ENCODE data around the gene DNAJA3.

The DNAJA3 gene

DNA sequence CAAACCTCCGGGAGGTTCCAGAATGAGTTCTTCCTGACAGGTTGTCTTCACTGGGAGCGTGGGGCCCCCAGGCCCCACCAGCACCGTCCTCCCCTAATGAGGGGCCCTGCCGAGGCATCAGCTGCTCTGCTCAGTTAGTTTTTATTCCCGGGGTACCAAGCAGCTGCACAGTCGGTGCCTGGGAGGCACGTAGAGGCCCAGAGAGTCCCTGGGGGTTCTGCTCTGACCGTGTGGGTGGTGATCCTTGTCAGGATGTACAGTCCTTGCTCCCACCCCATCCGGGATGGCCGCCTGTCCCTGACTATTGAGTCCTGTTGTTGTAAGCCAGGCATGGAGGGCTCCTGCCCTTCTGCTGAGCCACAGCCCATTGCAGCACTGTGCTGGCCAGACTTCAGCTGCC is 30.3 kb downstream of the DNAJA3 start:
- H3K4me3 ChIP-seq (ENCODE audit: low read length) = no peak overlapping the region
- H3K9ac ChIP-seq (ENCODE audit: low read length) = no peak overlapping the region
- H3K27me3 ChIP-seq (ENCODE audit: low read depth, low read length) = no peaks in the 10 kb centered on the region
- no peak overlapping the region for H3K27ac ChIP-seq (ENCODE audit: low read length)
- TF ChIP-seq CTCF (IDR thresholded peaks at IDR 0.05; ENCODE audit: low read depth, low read length) (no peak), EZH2phosphoT487 (IDR thresholded peaks at IDR 0.05; ENCODE audit: low read depth) (no peak)
- H4K20me1 ChIP-seq (ENCODE audit: insufficient read depth, low read length) = no peaks in the 10 kb centered on the region
- H3K4me2 ChIP-seq (ENCODE audit: low read length) = no peak overlapping the region
- no peaks in the 10 kb centered on the region for H3K79me2 ChIP-seq (ENCODE audit: low read length)
- H3K4me1 ChIP-seq (ENCODE audit: low read length) = no peaks in the 10 kb centered on the region
- H2AFZ ChIP-seq (ENCODE audit: low read depth, low read length) = no peak overlapping the region
- no peaks in the 10 kb centered on the region for H3K9me3 ChIP-seq (ENCODE audit: insufficient read depth, low read length)
- peaks cover 49% of the 10 kb centered on the region for H3K36me3 ChIP-seq (replicated peaks; ENCODE audit: low read depth, low read length)

GRCh38 chr16:4460936-4461249 is 35.2 kb downstream of the DNAJA3 start:
- H3K4me2 ChIP-seq (ENCODE audit: low read length) = no peak overlapping the region
- TF ChIP-seq EZH2phosphoT487 (IDR thresholded peaks at IDR 0.05; ENCODE audit: low read depth) (no peak), CTCF (IDR thresholded peaks at IDR 0.05; ENCODE audit: low read depth, low read length) (no peak)
- H4K20me1 ChIP-seq (ENCODE audit: insufficient read depth, low read length) = no peaks in the 10 kb centered on the region
- no peaks in the 10 kb centered on the region for H3K4me1 ChIP-seq (ENCODE audit: low read length)
- no peak overlapping the region for H3K4me3 ChIP-seq (ENCODE audit: low read length)
- H3K36me3 ChIP-seq (replicated peaks; ENCODE audit: low read depth, low read length) = peaks cover 47% of the 10 kb centered on the region
- no peak overlapping the region for H2AFZ ChIP-seq (ENCODE audit: low read depth, low read length)
- H3K79me2 ChIP-seq (ENCODE audit: low read length) = no peaks in the 10 kb centered on the region
- H3K9me3 ChIP-seq (ENCODE audit: insufficient read depth, low read length) = no peaks in the 10 kb centered on the region
- no peak overlapping the region for H3K9ac ChIP-seq (ENCODE audit: low read length)
- no peaks in the 10 kb centered on the region for H3K27me3 ChIP-seq (ENCODE audit: low read depth, low read length)
- H3K27ac ChIP-seq (ENCODE audit: low read length) = no peak overlapping the region

GRCh38 chr16:4461250-4462085 is 35.8 kb downstream of the DNAJA3 start:
- Histone ChIP-seq H3K4me2 (ENCODE audit: low read length) (no peak overlapping the region), H2AFZ (ENCODE audit: low read depth, low read length) (no peak overlapping the region), H3K4me1 (ENCODE audit: low read length) (no peaks in the 10 kb centered on the region), H3K79me2 (ENCODE audit: low read length) (no peaks in the 10 kb centered on the region), H3K27ac (ENCODE audit: low read length) (no peak overlapping the region), H3K4me3 (ENCODE audit: low read length) (no peak overlapping the region), H4K20me1 (ENCODE audit: insufficient read depth, low read length) (no peaks in the 10 kb centered on the region), H3K9ac (ENCODE audit: low read length) (no peak overlapping the region), H3K9me3 (ENCODE audit: insufficient read depth, low read length) (no peaks in the 10 kb centered on the region), H3K36me3 (replicated peaks; ENCODE audit: low read depth, low read length) (peaks cover 47% of the 10 kb centered on the region), H3K27me3 (ENCODE audit: low read depth, low read length) (no peaks in the 10 kb centered on the region)
- TF ChIP-seq EZH2phosphoT487 (IDR thresholded peaks at IDR 0.05; ENCODE audit: low read depth) (no peak), CTCF (IDR thresholded peaks at IDR 0.05; ENCODE audit: low read depth, low read length) (no peak)

DNA sequence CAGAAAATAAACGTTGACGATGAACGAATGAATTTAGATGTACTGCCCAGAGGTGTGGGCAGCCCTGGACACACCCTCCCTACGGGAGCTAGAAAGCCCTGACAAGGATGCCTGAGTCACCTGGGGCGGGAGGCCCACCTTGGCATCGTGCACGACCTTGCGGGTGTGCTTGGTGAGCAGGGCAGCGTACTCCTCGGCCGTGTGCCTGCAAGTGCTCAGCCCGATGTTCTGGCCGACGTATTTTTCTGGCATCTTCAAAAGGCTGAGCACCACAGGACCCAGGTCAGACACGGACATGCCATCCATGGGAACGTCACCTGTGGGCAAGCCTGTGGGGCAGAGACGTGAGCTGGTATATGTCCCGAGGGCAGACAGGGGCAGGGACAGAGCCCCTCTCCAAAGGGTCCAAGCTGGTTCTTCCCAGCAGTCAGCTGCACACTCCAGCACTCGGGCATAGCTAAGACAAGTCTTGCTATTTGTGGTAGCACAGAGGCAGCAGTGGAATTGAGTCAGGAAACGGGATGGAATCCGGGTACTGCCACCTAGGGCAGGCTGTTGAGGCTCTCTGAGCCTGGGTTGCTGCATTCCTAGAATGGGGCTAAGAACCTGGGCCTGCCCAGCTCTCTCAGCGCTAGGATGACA is 38.0 kb downstream of the DNAJA3 start:
- no peaks in the 10 kb centered on the region for H3K4me1 ChIP-seq (ENCODE audit: low read length)
- peaks cover 40% of the 10 kb centered on the region for H3K36me3 ChIP-seq (replicated peaks; ENCODE audit: low read depth, low read length)
- no peaks in the 10 kb centered on the region for H4K20me1 ChIP-seq (ENCODE audit: insufficient read depth, low read length)
- H3K4me2 ChIP-seq (ENCODE audit: low read length) = no peak overlapping the region
- no peaks in the 10 kb centered on the region for H3K9me3 ChIP-seq (ENCODE audit: insufficient read depth, low read length)
- TF ChIP-seq EZH2phosphoT487 (IDR thresholded peaks at IDR 0.05; ENCODE audit: low read depth) (no peak), CTCF (IDR thresholded peaks at IDR 0.05; ENCODE audit: low read depth, low read length) (no peak)
- H3K27me3 ChIP-seq (ENCODE audit: low read depth, low read length) = no peaks in the 10 kb centered on the region
- no peak overlapping the region for H2AFZ ChIP-seq (ENCODE audit: low read depth, low read length)
- no peak overlapping the region for H3K4me3 ChIP-seq (ENCODE audit: low read length)
- no peak overlapping the region for H3K27ac ChIP-seq (ENCODE audit: low read length)
- no peaks in the 10 kb centered on the region for H3K79me2 ChIP-seq (ENCODE audit: low read length)
- no peak overlapping the region for H3K9ac ChIP-seq (ENCODE audit: low read length)
